OCI-LY3 (cell line): Measurements from ENCODE around the gene DYRK1B.
"Not testable (repeated sequence)": the region's sequence is repeated elsewhere in the genome, so short reads cannot be mapped to it uniquely, and the experiment has no call there.

Experiments used
- H2AFZ ChIP-seq: fragments of 200-600, 300-600 bp; shearing (Covaris generic); 2 replicates; pipeline ENCODE4 v1.6.0; 2014; ENCODE audit warnings: antibody characterized with exemption, low read depth, low read length
- H3K27ac ChIP-seq: fragments of 200-600, 300-600 bp; sonication (generic); 2 replicates; pipeline ENCODE4 v1.5.1; 2014; ENCODE audit warnings: mild to moderate bottlenecking, low read length, moderate library complexity, mixed read lengths
- H3K27me3 ChIP-seq: fragments of 200-600, 300-600 bp; sonication (generic); 2 replicates; pipeline ENCODE4 v1.6.1; 2014; ENCODE audit warnings: low read depth, low read length, mixed read lengths
- H3K36me3 ChIP-seq: fragments of 200-600, 300-600 bp; sonication (generic); replicated peaks from 2 replicates; pipeline ENCODE3; 2014; ENCODE audit warnings: low read depth, low read length, mixed read lengths
- H3K4me1 ChIP-seq: fragments of 300-600, 200-600 bp; sonication (generic); 2 replicates; pipeline ENCODE4 v1.6.1; 2014; ENCODE audit warnings: low read length, mixed read lengths
- H3K4me2 ChIP-seq: fragments of 200-600, 300-600 bp; sonication (generic); 2 replicates; pipeline ENCODE4 v1.6.1; 2014; ENCODE audit warnings: low read length, mixed read lengths
- H3K4me3 ChIP-seq: fragments of 300-600, 200-600 bp; sonication (generic); 2 replicates; pipeline ENCODE4 v1.5.1; 2014; ENCODE audit warnings: antibody characterized with exemption, mild to moderate bottlenecking, low read length, moderate library complexity
- H3K79me2 ChIP-seq: fragments of 300-600, 200-600 bp; shearing (Covaris generic); 2 replicates; pipeline ENCODE4 v1.6.1; 2014; ENCODE audit warnings: mild to moderate bottlenecking, low read length, mixed read lengths
- H3K9ac ChIP-seq: fragments of 300-600, 200-600 bp; shearing (Covaris generic); 2 replicates; pipeline ENCODE4 v1.6.0; 2014; ENCODE audit warnings: mild to moderate bottlenecking, low read length, moderate library complexity
- H3K9me3 ChIP-seq: fragments of 200-600, 300-600 bp; shearing (Covaris generic); 2 replicates; pipeline ENCODE4 v1.6.1; 2014; ENCODE audit warnings: low read length, mixed read lengths; ENCODE audit not compliant: insufficient read depth
- H4K20me1 ChIP-seq: fragments of 200-600, 300-600 bp; sonication (generic); 2 replicates; pipeline ENCODE4 v1.6.1; 2016; ENCODE audit warnings: low read length, mixed read lengths; ENCODE audit not compliant: insufficient read depth
- CTCF ChIP-seq: fragments of 200-600, 300-600 bp; sonication (generic); IDR thresholded peaks from 2 replicates; pipeline ENCODE4 v1.5.1; 2014; ENCODE audit warnings: antibody characterized with exemption, low read length, low read depth
- EZH2phosphoT487 ChIP-seq: fragments of 200-600 bp; shearing (Covaris generic); IDR thresholded peaks from 2 replicates; pipeline ENCODE4 v1.6.1; 2018; ENCODE audit warnings: antibody characterized with exemption, mixed run types, low read depth

Gene DYRK1B

GRCh38 chr19:39817888-39818561 lies 15.9 kb downstream of the DYRK1B start:
- H3K9me3 ChIP-seq, result no peaks in the 10 kb centered on the region
- H3K4me2 ChIP-seq, result no peak overlapping the region
- H3K79me2 ChIP-seq, result no peaks in the 10 kb centered on the region
- no peak overlapping the region for H2AFZ ChIP-seq
- TF ChIP-seq CTCF, result no peak
- TF ChIP-seq EZH2phosphoT487, result no peak
- H3K36me3 ChIP-seq, result peaks cover 23% of the 10 kb centered on the region
- no peak overlapping the region for H3K4me3 ChIP-seq
- H3K4me1 ChIP-seq, result peaks cover 10% of the 10 kb centered on the region
- H4K20me1 ChIP-seq, result no peaks in the 10 kb centered on the region
- H3K9ac ChIP-seq, result no peak overlapping the region
- H3K27ac ChIP-seq, result no peak overlapping the region
- no peaks in the 10 kb centered on the region for H3K27me3 ChIP-seq

GRCh38 chr19:39816287-39817048 lies 17.5 kb downstream of the DYRK1B start:
- TF ChIP-seq CTCF (no peak), EZH2phosphoT487 (no peak)
- H4K20me1 ChIP-seq, result no peaks in the 10 kb centered on the region
- no peaks in the 10 kb centered on the region for H3K9me3 ChIP-seq
- H3K79me2 ChIP-seq, result no peaks in the 10 kb centered on the region
- no peak overlapping the region for H3K4me3 ChIP-seq
- no peaks in the 10 kb centered on the region for H3K27me3 ChIP-seq
- no peak overlapping the region for H3K27ac ChIP-seq
- H3K4me1 ChIP-seq, result peaks cover 10% of the 10 kb centered on the region
- H2AFZ ChIP-seq, result no peak overlapping the region
- H3K9ac ChIP-seq, result no peak overlapping the region
- no peak overlapping the region for H3K4me2 ChIP-seq
- H3K36me3 ChIP-seq, result peaks cover 15% of the 10 kb centered on the region

- H3K27me3 ChIP-seq, result no peaks in the 10 kb centered on the region
- no peak overlapping the region for H3K27ac ChIP-seq
- no peak overlapping the region for H2AFZ ChIP-seq
- H3K9me3 ChIP-seq, result no peaks in the 10 kb centered on the region
- no peaks in the 10 kb centered on the region for H3K79me2 ChIP-seq
- H3K9ac ChIP-seq, result no peak overlapping the region
- H3K4me2 ChIP-seq, result no peak overlapping the region
- TF ChIP-seq CTCF (no peak), EZH2phosphoT487 (no peak)
- H3K4me1 ChIP-seq, result peaks cover 10% of the 10 kb centered on the region
- H3K4me3 ChIP-seq, result no peak overlapping the region
- peaks cover 11% of the 10 kb centered on the region for H3K36me3 ChIP-seq
- no peaks in the 10 kb centered on the region for H4K20me1 ChIP-seq
Measured at GRCh38 chr19:39814595-39814994, 19.4 kb downstream of the DYRK1B start.

GRCh38 chr19:39814111-39814510 lies 19.9 kb downstream of the DYRK1B start:
- H4K20me1 ChIP-seq, H2AFZ ChIP-seq, H3K27ac ChIP-seq, H3K79me2 ChIP-seq, H3K4me3 ChIP-seq, H3K36me3 ChIP-seq, H3K4me1 ChIP-seq, H3K9ac ChIP-seq, H3K9me3 ChIP-seq, H3K27me3 ChIP-seq, H3K4me2 ChIP-seq: not testable (repeated sequence)
